K562 (cell line): ENCODE results near the gene CDC42BPB.

Source experiments
- DNMT1 ChIP-seq: fragments of 450-650 bp; IDR thresholded peaks from 2 replicates; pipeline ENCODE4 v1.6.1; 2016; ENCODE audit warnings: antibody characterized with exemption, mild to moderate bottlenecking
- HDAC3 ChIP-seq: fragments of 450-650 bp; IDR thresholded peaks from 2 replicates; pipeline ENCODE4 v1.6.1; 2018; ENCODE audit warnings: borderline replicate concordance, mild to moderate bottlenecking, moderate library complexity; ENCODE audit not compliant: partially characterized antibody
- NKRF ChIP-seq: fragments of 450-650 bp; IDR thresholded peaks from 2 replicates; pipeline ENCODE4 v1.6.1; 2016; ENCODE audit warnings: borderline replicate concordance
- ZNF311 ChIP-seq: fragments of 250-450 bp; sonication (Bioruptor Pico); IDR thresholded peaks from 2 replicates; pipeline ENCODE4 v1.4.0; 2020; ENCODE audit warnings: mild to moderate bottlenecking, moderate library complexity
- TF ChIP-seq, protein P1 (sequence below), 3 experiments: IDR thresholded peaks in 2 of 3; conservative IDR thresholded peaks in 1 of 3; 2 replicates each; pipeline ENCODE4 v1.5.1; 2011 to 2012; ENCODE audit warnings: low read length in 3 of 3, mild to moderate bottlenecking in 3 of 3, control low read depth in 2 of 3, improper control_type of control experiment in 1 of 3, inconsistent platforms in 1 of 3, low read depth in 1 of 3, mixed read lengths in 1 of 3, moderate library complexity in 1 of 3; ENCODE audit not compliant: insufficient read depth in 2 of 3
- TF ChIP-seq, protein P2 (sequence below), 2 experiments: fragments of 450-650 bp; conservative IDR thresholded peaks; 2 replicates each; pipeline ENCODE4 v1.6.1; 2017; ENCODE audit warnings: mild to moderate bottlenecking in 2 of 2, moderate library complexity in 2 of 2

DNA sequence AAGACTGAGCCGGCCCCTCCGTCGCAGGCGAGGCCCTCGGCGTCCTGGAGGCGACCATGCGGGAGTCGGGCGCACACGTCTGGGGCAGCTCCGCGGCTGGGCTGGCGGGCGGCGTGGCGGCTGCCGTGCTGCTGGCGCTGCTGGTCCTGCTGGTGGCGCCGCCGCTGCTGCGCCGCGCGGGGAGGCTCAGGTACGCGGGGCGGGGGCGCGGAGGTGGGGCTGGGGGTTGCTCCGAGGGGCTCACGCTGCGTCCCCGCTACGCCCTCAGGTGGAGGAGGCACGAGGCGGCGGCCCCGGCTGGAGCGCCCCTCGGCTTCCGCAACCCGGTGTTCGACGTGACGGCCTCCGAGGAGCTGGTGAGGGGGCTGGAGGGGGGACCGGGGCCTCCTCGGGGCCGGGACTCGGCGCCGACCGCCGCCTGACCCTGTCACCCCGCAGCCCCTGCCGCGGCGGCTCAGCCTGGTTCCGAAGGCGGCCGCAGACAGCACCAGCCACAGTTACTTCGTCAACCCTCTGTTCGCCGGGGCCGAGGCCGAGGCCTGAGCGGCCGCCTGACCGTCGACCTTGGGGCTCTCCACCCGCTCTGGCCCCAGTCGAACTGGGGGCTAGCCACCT lies 127.1 kb downstream of the CDC42BPB start:
- no peak for TF ChIP-seq ZNF311 (CRISPR knock-in tag)
- TF ChIP-seq, protein P1, sequence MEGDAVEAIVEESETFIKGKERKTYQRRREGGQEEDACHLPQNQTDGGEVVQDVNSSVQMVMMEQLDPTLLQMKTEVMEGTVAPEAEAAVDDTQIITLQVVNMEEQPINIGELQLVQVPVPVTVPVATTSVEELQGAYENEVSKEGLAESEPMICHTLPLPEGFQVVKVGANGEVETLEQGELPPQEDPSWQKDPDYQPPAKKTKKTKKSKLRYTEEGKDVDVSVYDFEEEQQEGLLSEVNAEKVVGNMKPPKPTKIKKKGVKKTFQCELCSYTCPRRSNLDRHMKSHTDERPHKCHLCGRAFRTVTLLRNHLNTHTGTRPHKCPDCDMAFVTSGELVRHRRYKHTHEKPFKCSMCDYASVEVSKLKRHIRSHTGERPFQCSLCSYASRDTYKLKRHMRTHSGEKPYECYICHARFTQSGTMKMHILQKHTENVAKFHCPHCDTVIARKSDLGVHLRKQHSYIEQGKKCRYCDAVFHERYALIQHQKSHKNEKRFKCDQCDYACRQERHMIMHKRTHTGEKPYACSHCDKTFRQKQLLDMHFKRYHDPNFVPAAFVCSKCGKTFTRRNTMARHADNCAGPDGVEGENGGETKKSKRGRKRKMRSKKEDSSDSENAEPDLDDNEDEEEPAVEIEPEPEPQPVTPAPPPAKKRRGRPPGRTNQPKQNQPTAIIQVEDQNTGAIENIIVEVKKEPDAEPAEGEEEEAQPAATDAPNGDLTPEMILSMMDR (IDR thresholded peaks at IDR 0.05 in 2 of 3, conservative IDR thresholded peaks at IDR 0.05 in 1 of 3; ENCODE audit: insufficient read depth in 2 of 3, low read depth in 1 of 3, low read length in 3 of 3) = no peak
- TF ChIP-seq NKRF = no peak
- TF ChIP-seq, protein P2, sequence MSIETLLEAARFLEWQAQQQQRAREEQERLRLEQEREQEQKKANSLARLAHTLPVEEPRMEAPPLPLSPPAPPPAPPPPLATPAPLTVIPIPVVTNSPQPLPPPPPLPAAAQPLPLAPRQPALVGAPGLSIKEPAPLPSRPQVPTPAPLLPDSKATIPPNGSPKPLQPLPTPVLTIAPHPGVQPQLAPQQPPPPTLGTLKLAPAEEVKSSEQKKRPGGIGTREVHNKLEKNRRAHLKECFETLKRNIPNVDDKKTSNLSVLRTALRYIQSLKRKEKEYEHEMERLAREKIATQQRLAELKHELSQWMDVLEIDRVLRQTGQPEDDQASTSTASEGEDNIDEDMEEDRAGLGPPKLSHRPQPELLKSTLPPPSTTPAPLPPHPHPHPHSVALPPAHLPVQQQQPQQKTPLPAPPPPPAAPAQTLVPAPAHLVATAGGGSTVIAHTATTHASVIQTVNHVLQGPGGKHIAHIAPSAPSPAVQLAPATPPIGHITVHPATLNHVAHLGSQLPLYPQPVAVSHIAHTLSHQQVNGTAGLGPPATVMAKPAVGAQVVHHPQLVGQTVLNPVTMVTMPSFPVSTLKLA (conservative IDR thresholded peaks at IDR 0.05) = no peak
- TF ChIP-seq HDAC3 = no peak
- no peak for TF ChIP-seq DNMT1
